HUES64 (cell line): ENCODE data around the gene TMEM39A.

Source experiments
- H3K27ac ChIP-seq: 2 replicates; pipeline ENCODE4 v1.7.0; 2013; ENCODE audit warnings: low read depth, low read length, inconsistent platforms
- H3K27me3 ChIP-seq: 2 replicates; pipeline ENCODE4 v1.6.1; 2013; ENCODE audit warnings: mild to moderate bottlenecking, low read length; ENCODE audit not compliant: insufficient read depth
- H3K36me3 ChIP-seq: 2 replicates; pipeline ENCODE4 v1.6.1; 2013; ENCODE audit warnings: mild to moderate bottlenecking, low read length; ENCODE audit not compliant: insufficient read depth
- H3K4me1 ChIP-seq: 2 replicates; pipeline ENCODE4 v1.6.1; 2013; ENCODE audit warnings: mild to moderate bottlenecking, low read length, moderate library complexity; ENCODE audit not compliant: insufficient read depth
- H3K4me3 ChIP-seq: 2 replicates; pipeline ENCODE4 v1.5.1; 2013; ENCODE audit warnings: mild to moderate bottlenecking, low read length, moderate library complexity
- H3K9ac ChIP-seq: 2 replicates; pipeline ENCODE4 v1.6.1; 2013; ENCODE audit warnings: mild to moderate bottlenecking, low read depth, low read length
- H3K9me3 ChIP-seq: 2 replicates; pipeline ENCODE4 v1.6.1; 2013; ENCODE audit warnings: low read depth, low read length; ENCODE audit not compliant: insufficient read depth
- WGBS: fragments of 150-250, 120-280 bp; methylation state at CpG from one replicate; pipeline ENCODE4 v1.1.7; 2013; ENCODE audit warnings: missing lambda C conversion rate; 5-methylcytosine and 5-hydroxymethylcytosine counted together

Gene TMEM39A

GRCh38 chr3:119492810-119493209, 29.4 kb upstream of the TMEM39A start:
- H3K27ac ChIP-seq = no peak overlapping the region
- H3K9me3 ChIP-seq = no peaks in the 10 kb centered on the region
- H3K9ac ChIP-seq = no peak overlapping the region
- 90% methylated on average over 3 of the region's 3 CpGs for WGBS
- 0 out of 2 replicates have a peak, but pooled peaks cover 4% of the 10 kb centered on the region for H3K4me1 ChIP-seq
- no peaks in the 10 kb centered on the region for H3K27me3 ChIP-seq
- H3K4me3 ChIP-seq = no peak overlapping the region
- H3K36me3 ChIP-seq = peaks cover 24% of the 10 kb centered on the region

DNA sequence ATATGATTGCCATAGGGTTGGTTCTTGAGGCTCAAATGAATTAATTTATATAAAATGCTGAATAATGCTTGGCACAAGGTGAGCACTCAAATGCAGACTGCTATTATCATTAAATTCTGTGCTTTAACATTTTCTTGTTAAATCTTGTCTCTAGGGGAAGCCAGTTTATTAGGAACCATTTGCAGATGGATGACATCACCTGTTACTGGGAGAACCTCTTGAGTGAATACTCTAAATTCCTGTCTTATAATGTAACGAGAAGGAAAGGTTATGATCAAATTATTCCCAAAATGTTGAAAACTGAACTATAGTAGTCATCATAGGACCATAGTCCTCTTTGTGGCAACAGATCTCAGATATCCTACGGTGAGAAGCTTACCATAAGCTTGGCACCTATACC, 28.7 kb upstream of the TMEM39A start:
- no peaks in the 10 kb centered on the region for H3K9me3 ChIP-seq
- H3K4me1 ChIP-seq = no peaks in the 10 kb centered on the region
- WGBS = 99% methylated on average over 2 of the region's 2 CpGs
- no peak overlapping the region for H3K27ac ChIP-seq
- H3K36me3 ChIP-seq = peaks cover 28% of the 10 kb centered on the region
- no peaks in the 10 kb centered on the region for H3K27me3 ChIP-seq
- H3K9ac ChIP-seq = no peak overlapping the region
- H3K4me3 ChIP-seq = no peak overlapping the region

DNA sequence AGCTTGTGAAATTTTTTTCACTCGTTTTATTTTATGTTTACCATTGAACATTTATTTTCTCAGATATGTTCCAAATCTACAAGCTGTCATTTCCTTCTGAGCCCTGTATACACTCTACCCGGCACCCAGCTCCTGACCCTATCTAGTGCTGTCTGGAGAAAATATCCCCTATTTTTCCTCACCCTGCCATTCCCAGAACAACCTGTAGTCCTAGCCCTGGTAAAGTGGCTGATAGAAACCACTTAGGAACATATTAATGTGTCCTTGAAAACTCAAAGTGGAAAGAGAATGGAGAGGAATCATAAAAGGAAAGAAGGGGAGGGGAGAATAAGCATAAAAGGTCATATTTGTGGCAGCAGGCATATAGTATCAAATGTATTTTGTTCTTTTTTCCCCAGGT, 26.7 kb upstream of the TMEM39A start:
- peaks cover 48% of the 10 kb centered on the region for H3K36me3 ChIP-seq
- 96% methylated on average over 2 of the region's 2 CpGs for WGBS

DNA sequence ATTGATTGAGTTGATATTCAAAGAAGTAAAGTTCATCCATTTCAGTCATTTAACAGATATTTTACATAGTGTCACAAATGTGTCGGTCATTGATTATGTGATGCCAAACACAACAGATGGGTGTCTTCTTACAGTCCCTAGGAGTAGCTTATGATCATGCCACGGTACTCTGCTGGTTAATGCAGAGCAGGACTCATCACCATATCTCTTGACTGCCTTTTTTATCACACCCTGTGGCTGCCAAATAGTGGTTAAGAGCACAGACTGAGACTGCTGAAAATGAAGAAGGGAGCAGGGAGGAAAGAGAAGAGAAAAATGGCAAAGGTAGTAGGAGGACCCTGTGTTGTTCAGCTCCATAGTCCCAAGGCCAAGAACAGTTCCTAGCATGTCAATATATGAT, 22.1 kb upstream of the TMEM39A start:
- H3K36me3 ChIP-seq = peaks cover 57% of the 10 kb centered on the region

More for the DNA sequence above, 26.7 kb upstream of the TMEM39A start:
- no peak overlapping the region for H3K4me3 ChIP-seq
- H3K9ac ChIP-seq = no peak overlapping the region
- H3K27me3 ChIP-seq = no peaks in the 10 kb centered on the region
- H3K9me3 ChIP-seq = no peaks in the 10 kb centered on the region
- H3K4me1 ChIP-seq = no peaks in the 10 kb centered on the region
- no peak overlapping the region for H3K27ac ChIP-seq

GRCh38 chr3:119483101-119483500, 19.7 kb upstream of the TMEM39A start:
- no peak overlapping the region for H3K4me3 ChIP-seq
- H3K36me3 ChIP-seq = peaks cover 67% of the 10 kb centered on the region
- 94% methylated on average over 1 of the region's 1 CpG for WGBS
- no peaks in the 10 kb centered on the region for H3K4me1 ChIP-seq
- no peak overlapping the region for H3K27ac ChIP-seq
- H3K9me3 ChIP-seq = no peaks in the 10 kb centered on the region
- no peaks in the 10 kb centered on the region for H3K27me3 ChIP-seq
- H3K9ac ChIP-seq = no peak overlapping the region

More for the DNA sequence above, 22.1 kb upstream of the TMEM39A start:
- Histone ChIP-seq H3K9ac (no peak overlapping the region), H3K27me3 (no peaks in the 10 kb centered on the region), H3K27ac (no peak overlapping the region), H3K4me3 (no peak overlapping the region), H3K4me1 (no peaks in the 10 kb centered on the region), H3K9me3 (no peaks in the 10 kb centered on the region)
- 96% methylated on average over 2 of the region's 2 CpGs for WGBS

DNA sequence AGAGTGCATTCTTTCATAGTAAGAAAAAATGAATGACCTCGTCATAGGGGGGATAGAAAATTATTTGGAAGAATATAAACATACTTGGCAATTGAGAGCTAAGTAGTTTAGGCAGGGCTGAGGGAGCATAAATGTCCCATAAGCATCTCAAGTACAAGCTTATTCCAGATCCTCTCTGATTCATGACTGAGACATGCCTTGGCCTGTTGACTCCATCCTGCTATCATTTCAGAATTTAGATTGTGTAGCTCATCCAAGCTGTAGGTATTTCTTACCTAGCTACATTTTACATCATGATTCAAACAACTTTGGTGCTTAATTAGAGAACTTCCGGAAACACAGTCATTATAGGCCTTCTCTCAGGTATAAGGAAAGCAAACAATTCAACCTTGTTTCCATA, 17.7 kb upstream of the TMEM39A start:
- 94% methylated on average over 2 of the region's 2 CpGs for WGBS
- no peaks in the 10 kb centered on the region for H3K4me1 ChIP-seq
- no peak overlapping the region for H3K9ac ChIP-seq
- H3K36me3 ChIP-seq = peaks cover 63% of the 10 kb centered on the region
- no peak overlapping the region for H3K27ac ChIP-seq
- H3K9me3 ChIP-seq = no peaks in the 10 kb centered on the region
- no peak overlapping the region for H3K4me3 ChIP-seq
- H3K27me3 ChIP-seq = no peaks in the 10 kb centered on the region

- WGBS = 96% methylated on average over 6 of the region's 6 CpGs
Observed at GRCh38 chr3:119470866-119471265, 7.5 kb upstream of the TMEM39A start.

DNA sequence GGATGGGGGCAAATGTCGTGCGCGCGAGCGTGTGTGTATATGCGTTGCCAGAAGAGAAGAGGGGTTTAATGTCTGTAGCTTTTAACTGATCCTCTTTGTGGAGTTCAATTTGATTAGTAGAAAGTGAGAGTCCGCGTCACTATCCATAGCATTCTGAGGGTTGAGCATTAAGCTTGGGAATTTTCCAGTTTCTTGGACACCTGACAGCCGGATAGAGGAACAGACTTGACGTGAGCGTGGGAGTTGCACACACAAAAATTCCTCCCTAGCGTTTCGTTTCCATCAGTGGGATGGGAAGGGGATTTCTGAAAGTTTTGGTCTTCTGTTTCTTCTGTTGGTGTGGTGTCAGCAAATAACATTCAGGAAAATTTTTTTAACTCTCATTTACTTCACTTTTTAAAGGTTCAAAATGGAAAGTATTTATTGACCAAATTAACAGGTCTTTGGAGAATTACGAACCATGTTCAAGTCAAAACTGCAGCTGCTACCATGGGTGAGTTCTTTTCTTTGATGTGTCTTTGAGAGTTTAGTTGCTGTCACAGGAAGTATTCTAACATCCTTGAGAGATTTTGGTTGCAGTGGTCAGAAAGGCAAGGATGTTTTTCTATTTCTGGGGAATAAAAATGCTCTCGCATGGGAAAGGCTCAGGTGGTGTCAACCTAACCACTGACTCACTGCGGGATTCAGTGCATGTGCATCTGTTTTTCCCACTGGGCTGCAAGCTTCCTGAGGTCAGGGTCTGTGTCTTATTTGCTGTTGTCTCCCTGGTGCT, 6.2 kb upstream of the TMEM39A start:
- WGBS = 23% methylated on average over 13 of the region's 16 CpGs
- H3K36me3 ChIP-seq = peaks cover 26% of the 10 kb centered on the region
- H3K9ac ChIP-seq = peak overlapping the region; percentile 82
- H3K9me3 ChIP-seq = no peaks in the 10 kb centered on the region
- peak overlapping the region; percentile 88 for H3K4me3 ChIP-seq
- no peak overlapping the region for H3K27ac ChIP-seq
- no peaks in the 10 kb centered on the region for H3K27me3 ChIP-seq
- peaks cover 10% of the 10 kb centered on the region for H3K4me1 ChIP-seq

More at GRCh38 chr3:119470866-119471265, 7.5 kb upstream of the TMEM39A start:
- H3K27ac ChIP-seq = no peak overlapping the region
- peaks cover 32% of the 10 kb centered on the region for H3K36me3 ChIP-seq
- H3K4me1 ChIP-seq = peaks cover 10% of the 10 kb centered on the region
- H3K9me3 ChIP-seq = no peaks in the 10 kb centered on the region
- H3K9ac ChIP-seq = no peak overlapping the region
- no peaks in the 10 kb centered on the region for H3K27me3 ChIP-seq
- H3K4me3 ChIP-seq = no peak overlapping the region

DNA sequence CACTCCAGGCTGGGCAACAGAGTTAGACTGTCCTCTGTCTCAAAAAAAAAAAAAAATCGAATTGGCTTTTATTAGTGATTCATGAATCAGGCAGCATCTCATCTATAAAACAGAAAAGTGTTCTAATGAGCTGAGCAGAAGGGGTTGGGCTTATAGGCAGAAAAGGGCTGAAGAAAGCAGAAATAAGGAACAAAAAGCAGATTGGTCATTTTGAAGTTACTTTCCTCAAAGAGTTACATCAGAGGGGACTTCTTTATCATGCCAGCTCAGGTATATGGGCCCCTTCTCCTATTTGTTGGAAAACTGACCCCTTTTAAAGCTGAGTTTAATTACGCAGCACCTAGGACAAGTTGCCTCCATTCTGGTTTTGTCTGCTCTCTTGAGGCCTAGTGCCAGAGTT, 4.6 kb upstream of the TMEM39A start:
- peak overlapping the region; percentile 88 for H3K4me3 ChIP-seq
- WGBS = 91% methylated on average over 2 of the region's 2 CpGs
- H3K27ac ChIP-seq = no peak overlapping the region; the same call in 1 of the 2 replicates
- H3K4me1 ChIP-seq = peaks cover 14% of the 10 kb centered on the region
- no peak overlapping the region for H3K9ac ChIP-seq
- H3K27me3 ChIP-seq = no peaks in the 10 kb centered on the region
- H3K36me3 ChIP-seq = peaks cover 16% of the 10 kb centered on the region
- no peaks in the 10 kb centered on the region for H3K9me3 ChIP-seq

GRCh38 chr3:119457246-119457645, 6.2 kb downstream of the TMEM39A start:
- H3K36me3 ChIP-seq = peaks cover 100% of the 10 kb centered on the region
- H3K9ac ChIP-seq = no peak overlapping the region
- H3K9me3 ChIP-seq = no peaks in the 10 kb centered on the region
- peaks cover 3% of the 10 kb centered on the region; the same call in 1 of the 2 replicates for H3K4me1 ChIP-seq
- H3K4me3 ChIP-seq = no peak overlapping the region
- H3K27me3 ChIP-seq = no peaks in the 10 kb centered on the region
- WGBS = 99% methylated on average over 4 of the region's 4 CpGs
- H3K27ac ChIP-seq = no peak overlapping the region

- Histone ChIP-seq H3K4me3 (no peak overlapping the region), H3K36me3 (peaks cover 99% of the 10 kb centered on the region), H3K9me3 (no peaks in the 10 kb centered on the region), H3K27ac (no peak overlapping the region), H3K4me1 (no peaks in the 10 kb centered on the region), H3K27me3 (no peaks in the 10 kb centered on the region), H3K9ac (no peak overlapping the region)
- 95% methylated on average over 1 of the region's 1 CpG for WGBS
Observed at GRCh38 chr3:119456469-119456868, 6.9 kb downstream of the TMEM39A start.
